ENCODE measurements around the gene TRMO. TPM values are rescaled to one million over a fixed set of nuclear protein-coding genes. Genes with fewer than 3 reads are reported as not detected.
A peak's percentile ranks its signal among the peaks of the same experiment; 100 is the strongest.

The TRMO gene
- total and polyA plus RNA-seq, 9 of the 15 experiments (the other 6 are each of a cell fraction or from before 2014, with no cell fraction given) = 5.6 to 22.4 (median 16.2) TPM

GRCh38 chr9:97904725-97905124 is 17.6 kb downstream of the TRMO start:
- no peak overlapping the region for H3K4me3 ChIP-seq
- no peaks in the 10 kb centered on the region; a peak in 2 of 5 replicates for H3K4me1 ChIP-seq (replicated peaks in 1 of 2; ENCODE audit: control insufficient read depth in 2 of 2, insufficient read depth in 2 of 2, low read length in 2 of 2)
- no peak overlapping the region for H3K27ac ChIP-seq (ENCODE audit: extremely low read depth, low read depth, low read length)
- H4K20me1 ChIP-seq (replicated peaks; ENCODE audit: control insufficient read depth, insufficient read depth, low read length) = no peaks in the 10 kb centered on the region
- no peak for TF ChIP-seq ZHX1 (conservative IDR thresholded peaks at IDR 0.05; ENCODE audit: low read length)
- no peak overlapping the region for H2AFZ ChIP-seq (ENCODE audit: low read depth, low read length)
- ChIA-PET POLR2A (interaction anchor here (1.2 kb wide), 2 partner anchors 16 to 18 kb away, joined by 4 to 5 read pairs; partner anchors contain the start of gene TRMO), CTCF (ENCODE audit: low intra/inter-chr PET ratio) (no interaction called here)
- no peaks in the 10 kb centered on the region for H3K79me2 ChIP-seq (ENCODE audit: control insufficient read depth, insufficient read depth, low read length)
- H3K9me3 ChIP-seq (replicated peaks; ENCODE audit: control insufficient read depth, insufficient read depth, low read depth, low read length) = no peaks in the 10 kb centered on the region
- WGBS (ENCODE audit: insufficient coverage, low coverage, missing lambda C conversion rate) = 95% methylated on average over 9 of the region's 9 CpGs
- FAIRE-seq (no peak), ATAC-seq (no peak), DNase-seq (ENCODE audit: extremely low read depth in 1 of 4, low spot score in 3 of 4) (no peak)
- no TSS peak for BruUV-seq (replicated peaks)
- in situ Hi-C loops (cut with MboI) = loop anchor here (25.0 kb wide), 2 partner anchors 358 to 883 kb away; partner anchors contain the start of genes ANKS6 and TBC1D2
- no peak overlapping the region for H3K9ac ChIP-seq (ENCODE audit: insufficient read depth in 1 of 2, low read depth in 2 of 2, low read length in 2 of 2)
- H3K27me3 ChIP-seq (ENCODE audit: control insufficient read depth in 2 of 2, insufficient read depth in 2 of 2, low read length in 2 of 2) = no peaks in the 10 kb centered on the region
- H3K9me1 ChIP-seq (ENCODE audit: control insufficient read depth, insufficient read depth, low read length) = no peaks in the 10 kb centered on the region
- intact Hi-C loops (cut with micrococcal nuclease) = no loop called here
- peaks cover 33% of the 10 kb centered on the region for H3K36me3 ChIP-seq (ENCODE audit: control insufficient read depth, insufficient read depth, low read length)
- no peak overlapping the region for H3K4me2 ChIP-seq (ENCODE audit: insufficient read depth, low read length)

DNA sequence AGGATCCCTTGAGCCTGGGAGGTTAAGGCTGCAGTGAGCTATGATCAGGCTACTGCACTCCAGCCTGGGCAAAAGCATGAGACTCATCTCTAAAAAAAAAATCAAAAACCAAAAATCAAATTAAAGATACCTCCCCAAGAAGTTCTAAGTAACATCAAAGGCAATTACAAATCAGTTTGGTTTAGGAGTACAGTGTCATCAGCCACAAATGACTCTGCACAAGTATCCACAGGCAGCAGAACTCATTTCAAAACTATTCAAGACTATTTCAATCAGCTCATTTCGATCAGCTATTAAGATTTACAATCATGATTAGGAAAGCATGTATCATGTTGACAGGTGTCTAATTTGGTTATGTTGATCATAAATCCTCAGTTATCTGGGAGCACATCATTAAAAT is 19.1 kb downstream of the TRMO start:
- Histone ChIP-seq H3K9me3 (replicated peaks; ENCODE audit: control insufficient read depth, insufficient read depth, low read depth, low read length) (no peaks in the 10 kb centered on the region), H3K4me2 (ENCODE audit: insufficient read depth, low read length) (no peak overlapping the region), H2AFZ (ENCODE audit: low read depth, low read length) (no peak overlapping the region), H3K27ac (ENCODE audit: extremely low read depth, low read depth, low read length) (no peak overlapping the region), H3K79me2 (ENCODE audit: control insufficient read depth, insufficient read depth, low read length) (no peaks in the 10 kb centered on the region), H3K36me3 (ENCODE audit: control insufficient read depth, insufficient read depth, low read length) (peaks cover 20% of the 10 kb centered on the region; the same call in 2 of the 3 replicates), H3K4me3 (no peak overlapping the region), H3K9ac (ENCODE audit: insufficient read depth in 1 of 2, low read depth in 2 of 2, low read length in 2 of 2) (no peak overlapping the region), H3K4me1 (replicated peaks in 1 of 2; ENCODE audit: control insufficient read depth in 2 of 2, insufficient read depth in 2 of 2, low read length in 2 of 2) (no peaks in the 10 kb centered on the region; a peak in 2 of 5 replicates), H3K9me1 (ENCODE audit: control insufficient read depth, insufficient read depth, low read length) (no peaks in the 10 kb centered on the region), H3K27me3 (ENCODE audit: control insufficient read depth in 2 of 2, insufficient read depth in 2 of 2, low read length in 2 of 2) (no peaks in the 10 kb centered on the region), H4K20me1 (replicated peaks; ENCODE audit: control insufficient read depth, insufficient read depth, low read length) (no peaks in the 10 kb centered on the region)
- peak; percentile 14 for TF ChIP-seq MEIS2 (IDR thresholded peaks at IDR 0.05; ENCODE audit: partially characterized antibody)
- no peak for TF ChIP-seq JUN (IDR thresholded peaks at IDR 0.05; ENCODE audit: borderline replicate concordance, low read depth, low read length)
- TF ChIP-seq JUN (CRISPR knock-in tag; IDR thresholded peaks at IDR 0.05; ENCODE audit: borderline replicate concordance) = no peak
- DNase-seq (ENCODE audit: extremely low read depth in 1 of 4, low spot score in 3 of 4) (no peak), FAIRE-seq (no peak), ATAC-seq (no peak)
- intact Hi-C loops (cut with micrococcal nuclease) (no loop called here), in situ Hi-C loops (cut with MboI) (loop anchor here (25.0 kb wide), 2 partner anchors 359 to 884 kb away; partner anchors contain the start of genes ANKS6 and TBC1D2)
- CTCF ChIA-PET (ENCODE audit: low intra/inter-chr PET ratio) = no interaction called here
- POLR2A ChIA-PET = interaction anchor here (0.6 to 2.1 kb wide), 4 partner anchors 9 to 442 kb away, joined by 3 to 13 read pairs (median 6); partner anchors contain the start of gene TRMO
- 44% methylated on average over 1 of the region's 1 CpG for WGBS (ENCODE audit: insufficient coverage, low coverage, missing lambda C conversion rate)
- no TSS peak for BruUV-seq (replicated peaks)
